GM19372 (cell line): ENCODE measurements around the gene HTR7.
"Not testable (repeated sequence)": the region's sequence is repeated elsewhere in the genome, so short reads cannot be mapped to it uniquely, and the experiment has no call there.

ENCODE experiments used
- ATAC-seq: cut with Tn5 transposase; IDR thresholded peaks from one replicate; pipeline ENCODE4 v1.9.1; 2021; ENCODE audit warnings: mild to moderate bottlenecking, low read depth, moderate library complexity; ENCODE audit not compliant: unreplicated experiment

Gene HTR7

GRCh38 chr10:90857635-90858460, at the start of gene HTR7:
Gene HTR7 (minus strand): TSS chr10:90858039. CDS start chr10:90857671, 368 bp downstream.
- ATAC-seq, result peak; percentile 65

- ATAC-seq, result no peak
Measured at GRCh38 chr10:90906596-90906995, 48.8 kb upstream of the HTR7 start.

- no peak for ATAC-seq
Measured at GRCh38 chr10:90905925-90906324, 48.1 kb upstream of the HTR7 start.

GRCh38 chr10:90896916-90897315, 39.1 kb upstream of the HTR7 start:
- ATAC-seq, result not testable (repeated sequence)

- no peak for ATAC-seq
Measured at GRCh38 chr10:90893190-90893589, 35.4 kb upstream of the HTR7 start.

GRCh38 chr10:90890347-90890746, 32.5 kb upstream of the HTR7 start:
- ATAC-seq, result no peak

GRCh38 chr10:90889636-90890035, 31.8 kb upstream of the HTR7 start:
- ATAC-seq, result no peak

GRCh38 chr10:90888387-90888786, 30.5 kb upstream of the HTR7 start:
- no peak for ATAC-seq

- no peak for ATAC-seq
Measured at GRCh38 chr10:90887555-90887954, 29.7 kb upstream of the HTR7 start.

- ATAC-seq, result no peak
Measured at GRCh38 chr10:90885176-90885575, 27.3 kb upstream of the HTR7 start.

GRCh38 chr10:90884431-90884830, 26.6 kb upstream of the HTR7 start:
- no peak for ATAC-seq

- not testable (repeated sequence) for ATAC-seq
Measured at GRCh38 chr10:90880059-90880719, 22.4 kb upstream of the HTR7 start.

- no peak for ATAC-seq
Measured at GRCh38 chr10:90879062-90879461, 21.2 kb upstream of the HTR7 start.

- ATAC-seq, result no peak
Measured at GRCh38 chr10:90872648-90873020, 14.8 kb upstream of the HTR7 start.

- ATAC-seq, result peak; percentile 97
Measured at GRCh38 chr10:90871766-90872647, 14.2 kb upstream of the HTR7 start, which contains the start of gene RPP30. Gene RPP30 (plus strand): TSS chr10:90871974. CDS start chr10:90871987, 13 bp downstream.

GRCh38 chr10:90871279-90871765, 13.5 kb upstream of the HTR7 start:
- peak; percentile 59 for ATAC-seq

- ATAC-seq, result no peak
Measured at GRCh38 chr10:90866050-90866598, 8.3 kb upstream of the HTR7 start.

- ATAC-seq, result no peak
Measured at GRCh38 chr10:90865401-90865800, 7.6 kb upstream of the HTR7 start.

GRCh38 chr10:90862908-90863514, 5.2 kb upstream of the HTR7 start:
- ATAC-seq, result no peak

- no peak for ATAC-seq
Measured at GRCh38 chr10:90860790-90861189, 3.0 kb upstream of the HTR7 start.
